Uterus (tissue), 4 donors: ENCODE data around the gene CETN2. TPM values are rescaled to one million over a fixed set of nuclear protein-coding genes. Genes with fewer than 3 reads are reported as not detected.

Experiments used
- DNase-seq, 2 donors: peaks; one replicate each; pipeline ENCODE4 v3.0.0-alpha.2; 2019 to 2020
- H3K27ac ChIP-seq, 2 donors: fragments of 200-600 bp; sonication (generic); 1 replicate in 1 of 2; 2 replicates in 1 of 2; pipeline ENCODE4 v1.5.1; 2016 to 2018
- H3K27me3 ChIP-seq, 2 donors: fragments of 200-600 bp; sonication (generic); one replicate each; pipeline ENCODE4 v1.5.1; 2018 to 2019; ENCODE audit warnings: control low read depth in 1 of 2
- H3K36me3 ChIP-seq, 2 donors: fragments of 200-600 bp; sonication (generic); one replicate each; pipeline ENCODE4 v1.5.1; 2019; ENCODE audit warnings: control low read depth in 1 of 2
- H3K4me1 ChIP-seq, 2 donors: fragments of 200-600 bp; sonication (generic); one replicate each; pipeline ENCODE4 v1.5.1; 2018 to 2019; ENCODE audit warnings: control low read depth in 1 of 2
- H3K4me3 ChIP-seq, 2 donors: fragments of 200-600 bp; sonication (generic); 1 replicate in 1 of 2; 2 replicates in 1 of 2; pipeline ENCODE4 v1.5.1; 2018 to 2019; ENCODE audit warnings: mild to moderate bottlenecking in 1 of 2
- H3K9me3 ChIP-seq, 2 donors: fragments of 200-600 bp; sonication (generic); one replicate each; pipeline ENCODE4 v1.5.1; 2019; ENCODE audit warnings: control low read depth in 1 of 2
- CTCF ChIP-seq, 4 experiments: fragments of 200-600 bp in 2 of 4; fragments of 450-650 bp in 2 of 4; sonication (generic) in 2 of 4; IDR thresholded peaks; one replicate each; pipeline ENCODE4 v1.5.1; 2016 to 2019; ENCODE audit warnings: antibody characterized with exemption in 4 of 4, mild to moderate bottlenecking in 2 of 4, moderate library complexity in 1 of 4
- POLR2A ChIP-seq, 2 donors: fragments of 450-650 bp; IDR thresholded peaks; one replicate each; pipeline ENCODE4 v1.6.1; 2016; ENCODE audit warnings: antibody characterized with exemption in 2 of 2, mild to moderate bottlenecking in 1 of 2, moderate library complexity in 1 of 2
- intact Hi-C: fragments of 100-400 bp; cut with DNase I; formaldehyde crosslinking; loops from one replicate; pipeline ENCODE4 v1.15.1; 2023; ENCODE audit warnings: low total_unique reads
- total RNA-seq, 4 donors: library from RNA; depleted of rRNA in 3 of 4; stranded (reverse); fragments of >200 nt in 3 of 4; gene quantifications; one replicate each; pipeline versions ENCODE4 v1.1.0 to v1.2.4, GENCODE V29; 2014 to 2023
- donor health status: DM: yes; HTN: yes; CAD: no.

CETN2 gene
- total RNA-seq, 4 donors from 2014 or later, result 37.9 to 61.5 (median 45.4) TPM

- intact Hi-C loops, result no loop called here
- Histone ChIP-seq H3K4me3 (no peak overlapping the region), H3K27me3 (no peaks in the 10 kb centered on the region), H3K4me1 (no peaks in the 10 kb centered on the region), H3K36me3 (no peaks in the 10 kb centered on the region), H3K27ac (no peak overlapping the region), H3K9me3 (no peaks in the 10 kb centered on the region)
- DNase-seq, result no peak
- TF ChIP-seq CTCF (IDR thresholded peaks at IDR 0.05), result no peak
- no peak for TF ChIP-seq POLR2A (IDR thresholded peaks at IDR 0.05)
Measured at GRCh38 chrX:152872522-152872921, 42.0 kb upstream of the CETN2 start.

- intact Hi-C loops, result no loop called here
- Histone ChIP-seq H3K27me3 (no peaks in the 10 kb centered on the region), H3K36me3 (no peaks in the 10 kb centered on the region), H3K9me3 (no peaks in the 10 kb centered on the region), H3K27ac (no peak overlapping the region), H3K4me3 (no peak overlapping the region), H3K4me1 (no peaks in the 10 kb centered on the region)
- no peak for TF ChIP-seq POLR2A (IDR thresholded peaks at IDR 0.05)
- no peak for TF ChIP-seq CTCF (IDR thresholded peaks at IDR 0.05)
- no peak for DNase-seq
Measured at GRCh38 chrX:152871260-152871659, 40.7 kb upstream of the CETN2 start.

- no peaks in the 10 kb centered on the region for H3K4me1 ChIP-seq
- H3K27ac ChIP-seq, result no peak overlapping the region
- TF ChIP-seq POLR2A (IDR thresholded peaks at IDR 0.05) (no peak), CTCF (IDR thresholded peaks at IDR 0.05) (no peak)
- no peaks in the 10 kb centered on the region for H3K27me3 ChIP-seq
- intact Hi-C loops, result no loop called here
- H3K4me3 ChIP-seq, result no peak overlapping the region
- DNase-seq, result no peak
- H3K36me3 ChIP-seq, result no peaks in the 10 kb centered on the region
- no peaks in the 10 kb centered on the region for H3K9me3 ChIP-seq
Measured at GRCh38 chrX:152869972-152870371, 39.4 kb upstream of the CETN2 start.

- TF ChIP-seq POLR2A (IDR thresholded peaks at IDR 0.05) (no peak), CTCF (IDR thresholded peaks at IDR 0.05) (no peak)
- H3K27ac ChIP-seq, result no peak overlapping the region
- H3K36me3 ChIP-seq, result no peaks in the 10 kb centered on the region
- H3K9me3 ChIP-seq, result no peaks in the 10 kb centered on the region
- no peaks in the 10 kb centered on the region for H3K27me3 ChIP-seq
- DNase-seq, result no peak
- intact Hi-C loops, result no loop called here
- H3K4me1 ChIP-seq, result no peaks in the 10 kb centered on the region
- no peak overlapping the region for H3K4me3 ChIP-seq
Measured at GRCh38 chrX:152866386-152866785, 35.8 kb upstream of the CETN2 start.

- H3K27ac ChIP-seq, result no peak overlapping the region
- TF ChIP-seq POLR2A (IDR thresholded peaks at IDR 0.05) (no peak), CTCF (IDR thresholded peaks at IDR 0.05) (no peak)
- no peaks in the 10 kb centered on the region for H3K9me3 ChIP-seq
- no peak overlapping the region for H3K4me3 ChIP-seq
- H3K36me3 ChIP-seq, result no peaks in the 10 kb centered on the region
- H3K27me3 ChIP-seq, result no peaks in the 10 kb centered on the region
- DNase-seq, result peak in 1 of 2 donors; percentile 31
- no peaks in the 10 kb centered on the region for H3K4me1 ChIP-seq
- intact Hi-C loops, result no loop called here
Measured at GRCh38 chrX:152865232-152865920, 34.8 kb upstream of the CETN2 start.
